ENCODE data around the gene TBX3. TPM values are rescaled to one million over a fixed set of nuclear protein-coding genes. Genes with fewer than 3 reads are reported as not detected.

Gene TBX3
- total RNA-seq, 1 experiment from 2014 or later: 51.4 TPM

- no peak for DNase-seq (ENCODE audit: low read depth)
Observed at GRCh38 chr12:114627393-114627792, 56.6 kb downstream of the TBX3 start.

GRCh38 chr12:114625294-114625851 is 58.6 kb downstream of the TBX3 start:
- DNase-seq (ENCODE audit: low read depth): peak; percentile 45

GRCh38 chr12:114623737-114624136 is 60.2 kb downstream of the TBX3 start:
- DNase-seq (ENCODE audit: low read depth): peak; percentile 5
